ENCODE data around the gene PNMT. TPM values are rescaled to one million over a fixed set of nuclear protein-coding genes. Genes with fewer than 3 reads are reported as not detected.
A peak's percentile ranks its signal among the peaks of the same experiment; 100 is the strongest.

Gene PNMT
- total and polyA plus RNA-seq, 2 of the 8 experiments (the other 6 are each of a cell fraction or from before 2014, with no cell fraction given), result 5.6 to 10.9 TPM

GRCh38 chr17:39699818-39700147 is 31.5 kb downstream of the PNMT start, which contains the start of gene ERBB2 (continued):
- no peak for TF ChIP-seq CHD7 (IDR thresholded peaks at IDR 0.05; ENCODE audit: insufficient replicate concordance, low read length)
- TF ChIP-seq SIN3A (conservative IDR thresholded peaks at IDR 0.05 in 1 of 2, IDR thresholded peaks at IDR 0.05 in 1 of 2; ENCODE audit: low read depth in 1 of 2, low read length in 2 of 2), result peak in 1 of 2 experiments; percentile 53; a peak in 1 of 4 replicates
- peak; percentile 55 for TF ChIP-seq TAF7 (optimal IDR thresholded peaks at IDR 0.05; ENCODE audit: borderline replicate concordance, low read depth, low read length)
- TF ChIP-seq TBP (IDR thresholded peaks at IDR 0.05; ENCODE audit: low read depth, low read length), result peak; percentile 64
- TF ChIP-seq CTCF (IDR thresholded peaks at IDR 0.05; ENCODE audit: control extremely low read depth in 1 of 3, insufficient read depth in 1 of 3, low read depth in 1 of 3, low read length in 3 of 3), result no peak
- no peak for TF ChIP-seq SIX5 (IDR thresholded peaks at IDR 0.05; ENCODE audit: low read depth, low read length)
- peak; percentile 75 for TF ChIP-seq TAF1 (IDR thresholded peaks at IDR 0.05; ENCODE audit: low read depth, low read length)
- TF ChIP-seq CBX5 (IDR thresholded peaks at IDR 0.05; ENCODE audit: low read depth, low read length), result no peak
- TF ChIP-seq SUZ12 (IDR thresholded peaks at IDR 0.05; ENCODE audit: low read length), result no peak
